HepG2 (cell line): Measurements from ENCODE around the gene SERTAD2. TPM values are rescaled to one million over a fixed set of nuclear protein-coding genes. Genes with fewer than 3 reads are reported as not detected.

Source experiments
- EZH2 ChIP-seq: conservative IDR thresholded peaks from 2 replicates; pipeline ENCODE4 v1.6.1; 2012; ENCODE audit warnings: mild to moderate bottlenecking, low read depth, low read length, moderate library complexity
- FOXA1 ChIP-seq, 2 experiments: fragments of 450-650 bp in 1 of 2; sonication (generic) in 1 of 2; formaldehyde crosslinking in 1 of 2; IDR thresholded peaks; 2 replicates each; pipeline versions ENCODE4 v1.4.0 to v1.6.1; 2016 to 2020; ENCODE audit warnings: missing genetic modification reagents in 1 of 2
- GMEB2 ChIP-seq: IDR thresholded peaks from 2 replicates; pipeline ENCODE4 v1.6.1; 2016; ENCODE audit warnings: missing biosample characterization, missing genetic modification reagents, low read depth
- HIC2 ChIP-seq: sonication (generic); formaldehyde crosslinking; IDR thresholded peaks from 2 replicates; pipeline ENCODE4 v1.9.0; 2022; ENCODE audit warnings: low read depth, missing genetic modification reagents
- HNF1A ChIP-seq, 2 experiments: sonication (generic) in 1 of 2; formaldehyde crosslinking in 1 of 2; IDR thresholded peaks; 2 replicates each; pipeline versions ENCODE4 v1.4.0 to v1.6.1; 2016 to 2020; ENCODE audit warnings: borderline replicate concordance in 1 of 2, low read depth in 1 of 2, mild to moderate bottlenecking in 1 of 2, missing genetic modification reagents in 1 of 2
- HNF4A ChIP-seq: sonication (generic); formaldehyde crosslinking; IDR thresholded peaks from 2 replicates; pipeline ENCODE4 v1.4.0; 2020; ENCODE audit warnings: missing genetic modification reagents
- JUNB ChIP-seq: sonication (generic); formaldehyde crosslinking; IDR thresholded peaks from 2 replicates; pipeline ENCODE4 v1.8.0; 2022; ENCODE audit warnings: missing genetic modification reagents, mild to moderate bottlenecking, borderline replicate concordance
- KDM2A ChIP-seq: sonication (generic); formaldehyde crosslinking; IDR thresholded peaks from 2 replicates; pipeline ENCODE4 v1.4.0; 2020; ENCODE audit warnings: low read depth, missing genetic modification reagents, borderline replicate concordance
- KLF16 ChIP-seq, 2 experiments: sonication (generic) in 1 of 2; formaldehyde crosslinking in 1 of 2; IDR thresholded peaks; 2 replicates each; pipeline versions ENCODE4 v1.6.1 to v1.8.0; 2016 to 2023; ENCODE audit warnings: missing genetic modification reagents in 2 of 2, missing compliant biosample characterization in 1 of 2
- NFYC ChIP-seq: IDR thresholded peaks from 2 replicates; pipeline ENCODE4 v1.6.1; 2016; ENCODE audit warnings: missing genetic modification reagents, missing compliant biosample characterization
- PLRG1 ChIP-seq: fragments of 450-650 bp; conservative IDR thresholded peaks from 2 replicates; pipeline ENCODE4 v1.6.1; 2016
- TGIF2 ChIP-seq: IDR thresholded peaks from 2 replicates; pipeline ENCODE4 v1.6.1; 2016; ENCODE audit warnings: control low read depth, missing compliant biosample characterization
- ZBTB8A ChIP-seq: sonication (generic); formaldehyde crosslinking; IDR thresholded peaks from 2 replicates; pipeline ENCODE4 v1.4.0; 2020; ENCODE audit warnings: mild to moderate bottlenecking, low read depth, missing genetic modification reagents, borderline replicate concordance
- ZC3H4 ChIP-seq: sonication (generic); formaldehyde crosslinking; IDR thresholded peaks from 2 replicates; pipeline ENCODE4 v1.4.0; 2020; ENCODE audit warnings: missing genetic modification reagents, borderline replicate concordance
- ZNF10 ChIP-seq: sonication (generic); formaldehyde crosslinking; IDR thresholded peaks from 2 replicates; pipeline ENCODE4 v1.4.0; 2020; ENCODE audit warnings: mild to moderate bottlenecking, low read depth, missing genetic modification reagents, borderline replicate concordance
- ZNF329 ChIP-seq: sonication (generic); formaldehyde crosslinking; IDR thresholded peaks from 2 replicates; pipeline ENCODE4 v1.9.0; 2021; ENCODE audit warnings: low read depth, mild to moderate bottlenecking, missing genetic modification reagents
- ZNF44 ChIP-seq: sonication (generic); formaldehyde crosslinking; IDR thresholded peaks from 2 replicates; pipeline ENCODE4 v1.5.1; 2020; ENCODE audit warnings: mild to moderate bottlenecking, missing genetic modification reagents
- ZNF468 ChIP-seq: sonication (generic); formaldehyde crosslinking; IDR thresholded peaks from 2 replicates; pipeline ENCODE4 v1.8.0; 2022; ENCODE audit warnings: mild to moderate bottlenecking, moderate library complexity, missing genetic modification reagents
- ZNF678 ChIP-seq: sonication (generic); formaldehyde crosslinking; IDR thresholded peaks from 2 replicates; pipeline ENCODE4 v1.4.0; 2020; ENCODE audit warnings: mild to moderate bottlenecking, missing genetic modification reagents
- polyA plus RNA-seq, 8 experiments: library from polyadenylated mRNA; depleted of rRNA in 3 of 8; stranded (reverse) in 7 of 8; unstranded in 1 of 8; fragments of >200 nt; fragmentation: Illumina TruSeq in 4 of 8; extraction: Trizol in 4 of 8; gene quantifications; 2 replicates each; pipeline versions ENCODE4 v1.2.1 to v1.2.3, GENCODE V29; 2011 to 2016; ENCODE audit warnings: low read depth in 4 of 8, missing spikeins in 1 of 8, mixed read lengths in 1 of 8; ENCODE audit not compliant: insufficient read depth in 1 of 8
- total RNA-seq, 5 experiments: library from RNA; depleted of rRNA; stranded (reverse); fragments of >200 nt; fragmentation: Illumina TruSeq; extraction: Trizol; gene quantifications; 2 replicates each; pipeline ENCODE4 v1.2.3, GENCODE V29; 2016; ENCODE audit warnings: low read depth in 1 of 5

SERTAD2 gene
- total and polyA plus RNA-seq, 2 of the 13 experiments (the other 11 are each of a cell fraction or from before 2014, with no cell fraction given): 6.7 to 22.6 TPM

- TF ChIP-seq HNF1A (IDR thresholded peaks at IDR 0.05; ENCODE audit: low read depth) (no peak), HNF1A (CRISPR knock-in tag; IDR thresholded peaks at IDR 0.05; ENCODE audit: borderline replicate concordance) (no peak), ZNF10 (CRISPR knock-in tag) (no peak), KDM2A (CRISPR knock-in tag) (peak; percentile 66; the same call in 1 of the 2 replicates), ZNF678 (CRISPR knock-in tag) (no peak), ZC3H4 (CRISPR knock-in tag) (no peak), KLF16 (CRISPR knock-in tag; IDR thresholded peaks at IDR 0.05) (peak in 1 of 2 experiments; percentile 75; a peak in 2 of 4 replicates), ZNF329 (CRISPR knock-in tag) (no peak), ZNF44 (CRISPR knock-in tag) (no peak), ZBTB8A (no peak), JUNB (CRISPR knock-in tag) (no peak), EZH2 (no peak), ZNF468 (CRISPR knock-in tag) (no peak), FOXA1 (IDR thresholded peaks at IDR 0.05) (no peak), FOXA1 (CRISPR knock-in tag; IDR thresholded peaks at IDR 0.05) (peak; percentile 73), GMEB2 (CRISPR knock-in tag) (no peak), NFYC (no peak), HIC2 (CRISPR knock-in tag) (no peak), HNF4A (CRISPR knock-in tag) (no peak), TGIF2 (CRISPR knock-in tag) (peak; percentile 65; the same call in 1 of the 2 replicates), PLRG1 (no peak)
These were observed 7.5 kb downstream of the SERTAD2 start (continued) for GRCh38 chr2:64646007-64646880.
